Non-pigmented ciliary epithelial cell (primary cell): ENCODE results near the gene MICALL1.

Experiments used
- DNase-seq: peaks from one replicate; pipeline ENCODE4 v3.0.0-alpha.2; 2010; ENCODE audit warnings: low read depth

MICALL1 gene

DNA sequence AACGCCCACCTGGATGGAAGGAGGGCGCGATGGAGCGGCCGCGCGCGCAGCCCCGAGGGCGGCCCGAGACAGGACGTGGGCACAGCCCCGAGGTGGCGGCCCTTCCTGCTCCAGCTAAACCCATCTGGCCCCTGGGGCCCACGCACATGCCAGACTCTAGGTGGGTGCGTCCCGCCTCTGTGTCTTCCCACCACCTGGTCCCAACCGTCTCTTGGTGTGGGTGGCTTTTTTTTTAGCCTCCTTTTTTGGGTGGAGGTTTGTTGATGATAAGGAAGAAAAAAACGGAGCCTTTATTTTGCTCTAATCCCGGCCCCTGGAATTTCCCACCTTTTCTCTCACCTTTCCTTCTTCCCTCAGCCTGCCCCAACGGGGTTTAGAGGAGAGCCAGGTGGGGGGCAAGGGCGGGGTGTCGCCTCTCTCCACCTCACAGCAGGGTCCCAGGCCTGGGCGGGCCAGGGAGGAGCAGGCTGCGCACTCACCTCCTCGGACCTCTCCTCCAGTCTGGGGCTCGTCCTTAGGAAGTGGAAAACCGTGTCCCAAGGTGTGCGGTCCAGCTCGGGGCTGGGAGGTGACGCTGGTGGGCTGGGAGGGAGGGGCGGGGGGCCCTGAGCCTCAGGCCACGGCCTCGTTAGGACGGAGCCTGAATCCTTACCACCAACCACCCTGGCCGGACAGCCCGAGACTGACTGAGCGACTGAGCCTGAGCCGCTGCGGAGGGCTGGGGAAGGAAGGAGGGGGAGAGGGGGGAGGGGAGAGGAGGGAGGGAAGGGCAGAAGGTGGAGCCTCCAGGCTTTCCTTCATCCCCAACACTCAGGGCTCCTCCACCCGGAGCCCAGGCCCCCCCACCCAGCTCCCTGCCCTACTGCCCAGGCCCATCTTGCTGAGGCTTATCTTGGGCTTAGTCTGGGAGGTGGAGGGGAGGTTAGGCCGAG, 78.0 kb downstream of the MICALL1 start, which contains the start of gene SOX10:
Gene SOX10 (minus strand): TSS at position 696 of the 932 bp plus-strand sequence. CDS start 771 bp downstream, outside the sequence.
- no peak for DNase-seq

DNA sequence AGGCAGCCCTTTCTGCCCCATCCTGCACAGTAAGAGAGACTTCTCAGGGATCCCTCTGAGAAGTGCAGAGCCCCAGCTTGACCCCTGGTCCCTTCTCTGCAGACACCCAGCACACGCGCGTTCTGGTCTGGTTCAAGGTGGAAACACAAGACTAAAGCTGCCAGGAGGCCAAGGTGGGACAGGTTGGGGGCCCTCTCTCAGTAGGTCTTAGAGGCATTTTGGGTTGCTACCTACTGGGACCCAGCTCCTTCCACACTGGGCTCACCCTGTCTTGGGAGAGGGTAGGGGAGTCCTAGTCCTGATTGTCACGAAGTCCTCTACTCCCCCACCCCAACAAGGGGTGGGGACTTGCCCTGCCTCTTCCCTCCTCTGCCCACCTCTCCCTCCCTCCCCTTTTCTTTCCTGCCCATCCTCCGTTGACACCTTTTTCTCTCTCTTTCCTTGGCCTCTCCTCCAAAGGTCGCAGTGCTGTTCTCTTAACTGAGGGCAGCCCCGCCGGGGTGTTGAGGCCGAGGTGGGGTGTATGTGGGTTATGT, 79.0 kb downstream of the MICALL1 start:
- no peak for DNase-seq

DNA sequence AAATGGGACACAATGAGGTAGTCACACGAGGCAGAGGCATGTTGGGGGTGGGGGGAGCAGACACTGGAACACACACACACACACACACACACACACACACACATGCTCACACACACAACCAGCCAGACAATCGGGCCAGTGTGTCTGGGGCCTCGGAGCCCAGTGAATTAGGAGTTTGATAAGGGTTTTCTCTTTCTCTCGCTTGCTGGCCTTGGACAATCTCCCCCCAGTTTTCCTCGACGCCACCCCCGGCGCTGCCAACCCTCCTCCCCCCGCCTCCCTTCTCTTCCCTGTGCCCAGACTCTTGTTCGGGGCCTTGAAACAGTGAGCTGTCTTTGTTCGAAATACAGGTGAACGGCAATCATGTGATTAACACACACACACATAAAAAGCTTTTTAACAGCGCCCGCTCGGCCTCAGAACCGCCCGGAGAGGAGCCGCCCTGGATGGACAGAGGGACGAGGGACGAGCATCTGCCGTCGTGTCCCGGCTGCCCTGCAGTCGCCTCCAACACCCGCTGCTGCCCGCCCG, 79.7 kb downstream of the MICALL1 start:
- no peak for DNase-seq

DNA sequence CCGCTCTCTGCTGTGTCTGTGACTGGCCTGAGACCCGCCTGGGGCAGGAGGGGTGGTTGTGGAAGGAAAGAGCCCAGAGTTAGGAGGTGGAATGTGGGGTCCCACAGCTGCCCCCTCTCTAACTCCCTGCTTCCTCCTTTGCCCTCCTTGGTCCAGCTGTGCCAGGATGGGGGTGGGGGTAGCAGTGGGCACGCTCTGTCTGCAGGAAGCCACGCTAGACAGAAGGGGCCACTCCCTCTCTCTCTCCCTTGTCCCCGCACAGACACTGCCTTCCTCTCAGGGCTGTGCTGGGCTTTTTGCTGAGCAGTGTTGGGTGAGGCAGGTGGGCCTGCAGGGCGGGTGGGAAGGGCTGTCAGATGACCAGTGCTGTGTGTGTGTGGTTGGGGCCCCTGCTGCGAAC, 80.3 kb downstream of the MICALL1 start:
- no peak for DNase-seq

DNA sequence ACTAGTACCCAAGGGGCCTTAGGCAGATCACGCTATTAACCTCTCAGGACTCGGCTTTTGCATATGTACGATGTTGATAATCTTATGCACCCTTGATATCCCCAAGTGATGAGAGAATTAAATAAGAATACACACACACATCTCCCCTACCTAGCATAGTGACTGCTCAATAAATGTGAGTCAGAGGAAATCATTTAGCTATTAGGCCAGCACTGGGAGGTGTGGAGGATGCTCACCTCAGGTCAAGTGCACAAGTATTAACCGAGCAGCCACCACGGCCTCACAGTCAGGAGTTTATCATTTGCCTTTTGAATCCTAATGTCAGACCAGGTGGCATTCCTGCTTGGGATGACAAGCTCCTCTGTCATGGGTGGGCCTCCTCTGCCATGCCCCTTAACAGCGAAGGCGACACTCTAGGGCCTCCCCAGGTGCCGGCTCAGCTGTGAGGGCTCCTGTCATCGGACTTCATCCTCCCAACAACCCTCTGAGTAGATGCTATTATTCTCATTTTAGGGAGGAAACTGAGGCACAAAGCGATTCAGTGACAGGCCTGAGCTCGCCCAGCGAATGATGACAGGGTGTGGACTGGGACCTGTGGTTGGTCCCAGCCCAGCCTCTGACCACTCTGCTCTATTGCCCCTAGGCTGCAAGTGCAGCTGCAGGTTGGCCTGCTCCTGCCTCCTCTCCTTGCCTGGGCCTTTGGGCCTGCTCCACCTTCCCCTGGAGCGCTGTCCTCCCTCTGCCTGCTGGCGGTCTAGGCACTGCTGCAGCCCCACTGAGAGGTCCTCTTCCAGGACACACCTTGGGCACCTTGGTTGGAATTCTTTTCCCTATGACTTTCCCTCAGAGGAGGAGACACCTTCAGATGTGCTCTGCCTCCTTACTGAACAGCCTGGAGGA, 83.3 kb downstream of the MICALL1 start:
- no peak for DNase-seq

DNA sequence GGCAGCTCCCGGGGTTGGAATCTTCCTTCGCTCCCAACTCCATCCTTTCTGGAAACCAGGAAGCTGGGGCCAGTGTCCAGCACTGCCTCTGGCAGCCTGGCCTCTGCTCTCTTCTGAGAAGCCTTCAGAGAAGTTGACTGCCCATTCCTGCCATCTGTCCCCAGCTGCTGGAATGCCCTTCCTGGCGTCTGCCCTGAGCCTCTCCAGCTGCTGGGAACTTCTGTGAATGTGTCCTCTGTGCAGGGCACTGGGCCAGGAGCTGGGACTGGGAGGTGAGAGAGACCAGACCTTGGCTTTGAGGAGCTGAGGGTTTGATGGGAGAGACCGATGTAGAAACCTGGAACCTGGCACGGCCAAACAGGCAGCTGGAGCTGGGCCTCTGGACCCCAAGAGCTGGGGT, 84.2 kb downstream of the MICALL1 start:
- no peak for DNase-seq

DNA sequence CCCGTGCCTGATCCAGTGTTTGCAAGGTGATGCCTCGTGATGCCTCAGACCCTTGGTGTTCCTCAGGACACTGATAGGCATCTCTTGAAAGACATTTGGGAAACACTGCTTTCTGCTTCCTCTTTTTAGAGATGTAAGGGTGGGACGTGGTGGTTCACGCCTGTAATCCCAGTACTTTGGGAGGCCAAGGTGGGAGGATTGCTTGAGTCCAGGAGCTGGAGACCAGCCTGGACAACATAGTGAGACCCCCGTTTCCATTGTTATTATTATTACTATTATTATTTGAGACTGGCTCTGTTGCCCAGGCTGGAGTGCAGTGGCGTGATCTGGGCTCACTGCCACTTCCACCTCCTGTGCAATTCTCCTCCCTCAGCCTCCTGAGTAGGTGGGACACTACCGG, 84.8 kb downstream of the MICALL1 start:
- no peak for DNase-seq

DNA sequence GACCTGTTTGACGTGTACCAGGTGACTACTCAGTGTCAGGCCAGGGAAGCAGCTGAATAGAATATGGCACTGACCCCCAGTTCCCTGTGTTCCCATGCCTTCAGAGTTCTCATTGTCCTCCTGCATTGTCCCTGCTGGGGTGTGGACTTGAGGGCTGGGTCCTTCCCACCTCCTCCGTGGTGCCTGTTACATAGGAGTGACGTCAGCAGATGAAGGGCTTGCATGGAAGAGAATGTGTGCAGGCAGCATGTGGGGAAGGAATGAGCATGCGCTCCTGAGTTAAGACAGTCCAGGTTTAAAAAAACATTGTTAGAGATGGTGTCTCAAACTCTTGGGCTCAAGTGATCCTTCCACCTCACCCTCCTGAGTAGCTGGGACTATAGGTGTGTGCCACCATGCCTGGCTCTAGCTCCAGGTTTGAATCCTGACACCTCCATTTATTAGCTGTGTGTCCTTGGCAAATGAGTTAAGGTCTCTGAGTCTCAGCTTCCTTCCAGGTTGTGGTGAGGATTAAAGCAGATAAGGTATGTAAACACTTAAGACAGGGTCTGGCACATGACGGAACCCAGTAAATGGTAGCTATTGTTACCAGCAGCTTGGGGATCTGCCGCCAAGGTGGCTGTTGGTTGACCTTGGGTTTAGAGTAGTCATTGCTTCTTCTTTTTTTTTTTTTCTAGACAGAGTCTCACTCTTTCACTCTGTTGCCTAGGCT, 85.8 kb downstream of the MICALL1 start:
- DNase-seq: no peak
